GM23248 (cell line): ENCODE measurements around the gene PUS1.

Experiments
- EZH2 ChIP-seq: fragments of 200-600 bp; sonication (generic); IDR thresholded peaks from 2 replicates; pipeline ENCODE4 v1.6.1; 2018; ENCODE audit warnings: antibody characterized with exemption, mild to moderate bottlenecking; ENCODE audit not compliant: insufficient read depth, poor library complexity, severe bottlenecking
- EZH2phosphoT487 ChIP-seq: fragments of 200-600 bp; sonication (generic); IDR thresholded peaks from 2 replicates; pipeline ENCODE4 v1.6.1; 2018; ENCODE audit warnings: antibody characterized with exemption, moderate library complexity, mild to moderate bottlenecking, low read depth; ENCODE audit not compliant: insufficient read depth

GRCh38 chr12:131942671-131943070 is 13.6 kb downstream of the PUS1 start:
- TF ChIP-seq EZH2phosphoT487 (no peak), EZH2 (no peak)
